Measurements from ENCODE around the gene TSC22D4.

TSC22D4 gene

GRCh38 chr7:100466653-100467605 lies 12.1 kb downstream of the TSC22D4 start:
- no peak overlapping the region for H3K27ac ChIP-seq (ENCODE audit: insufficient read depth in 1 of 2, low read depth in 1 of 2, low read length in 2 of 2, poor library complexity in 1 of 2, severe bottlenecking in 2 of 2)
- peaks cover 3 to 53% (median 29%) of the 10 kb centered on the region in 4 experiments for H3K36me3 ChIP-seq (ENCODE audit: control insufficient read depth in 4 of 4, insufficient read depth in 4 of 4, low read length in 3 of 4)
- WGBS (ENCODE audit: insufficient coverage): 96% methylated on average over 8 of the region's 32 CpGs
- no peaks in the 10 kb centered on the region for H3K27me3 ChIP-seq (replicated peaks in 2 of 5; ENCODE audit: control insufficient read depth in 4 of 5, insufficient read depth in 5 of 5, low read length in 4 of 5)
- H3K4me1 ChIP-seq (ENCODE audit: control extremely low read depth in 1 of 4, control insufficient read depth in 4 of 4, insufficient read depth in 4 of 4, low read length in 3 of 4): peaks cover 0 to 11% (median 7%) of the 10 kb centered on the region in 4 experiments
- DNase-seq: no peak
- POLR2A ChIA-PET: no interaction called here
- no peaks in the 10 kb centered on the region for H3K9me3 ChIP-seq (ENCODE audit: control extremely low read depth in 1 of 5, control insufficient read depth in 4 of 5, insufficient read depth in 2 of 5, low read depth in 1 of 5, low read length in 4 of 5)
- H3K4me3 ChIP-seq (ENCODE audit: control insufficient read depth in 1 of 7, extremely low read depth in 1 of 7, insufficient read depth in 4 of 7, low read depth in 2 of 7, low read length in 6 of 7): no peak overlapping the region
- CTCF ChIA-PET: interaction anchor here (1.4 to 11.8 kb wide), 3 partner anchors 12 to 94 kb away, joined by 4 to 177 read pairs (median 142); partner anchors contain the start of genes NYAP1 and TSC22D4

DNA sequence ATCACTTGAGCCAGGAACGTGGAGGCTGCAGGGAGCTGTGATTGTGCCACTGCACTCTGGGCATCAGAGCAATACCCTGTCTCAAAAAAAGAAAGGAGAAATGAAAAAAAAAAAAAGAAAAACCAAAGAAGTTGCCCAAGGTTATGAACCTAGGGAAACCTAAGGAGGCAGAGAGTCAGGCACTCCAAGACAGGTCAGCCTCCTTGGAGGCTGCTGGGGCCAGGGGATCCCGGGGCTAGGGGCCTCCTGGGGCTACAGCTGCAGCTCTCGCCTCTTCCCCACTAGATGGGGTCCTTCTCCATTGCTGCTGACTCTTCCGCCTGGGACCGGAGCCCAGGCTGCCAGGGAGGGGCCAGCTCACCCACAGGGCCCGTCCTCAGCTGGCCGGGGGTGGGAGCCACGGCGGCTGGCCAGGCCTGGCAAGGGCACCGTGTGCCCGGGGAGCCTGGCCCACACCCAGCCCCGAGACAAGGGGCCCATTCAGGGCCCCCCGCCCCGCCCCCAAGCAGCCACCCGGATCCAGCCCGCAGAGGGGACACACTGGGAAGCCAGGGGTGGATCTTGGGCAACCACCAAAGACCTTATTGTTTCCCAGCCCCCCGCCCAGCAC lies 13.2 kb downstream of the TSC22D4 start:
- peaks cover 3 to 53% (median 27%) of the 10 kb centered on the region in 4 experiments for H3K36me3 ChIP-seq (ENCODE audit: control insufficient read depth in 4 of 4, insufficient read depth in 4 of 4, low read length in 3 of 4)
- DNase-seq: peak; percentile 62 to 78 (median 74)
- ChIA-PET CTCF (interaction anchor here (0.6 to 11.8 kb wide), 19 partner anchors 9 to 384 kb away, joined by 3 to 177 read pairs (median 5); partner anchors contain the start of genes FBXO24, GIGYF1, LRCH4 and NYAP1), POLR2A (interaction anchor here (0.5 to 1.4 kb wide), 6 partner anchors 22 to 386 kb away, joined by 3 to 6 read pairs (median 3); partner anchors contain the start of genes SLC12A9 and ZCWPW1)
- H3K4me3 ChIP-seq (ENCODE audit: control insufficient read depth in 1 of 7, extremely low read depth in 1 of 7, insufficient read depth in 4 of 7, low read depth in 2 of 7, low read length in 6 of 7): peak overlapping the region in 1 of 7 experiments; percentile 5
- no peaks in the 10 kb centered on the region for H3K9me3 ChIP-seq (ENCODE audit: control extremely low read depth in 1 of 5, control insufficient read depth in 4 of 5, insufficient read depth in 2 of 5, low read depth in 1 of 5, low read length in 4 of 5)
- no peak overlapping the region for H3K27ac ChIP-seq (ENCODE audit: insufficient read depth in 1 of 2, low read depth in 1 of 2, low read length in 2 of 2, poor library complexity in 1 of 2, severe bottlenecking in 2 of 2)
- WGBS (ENCODE audit: insufficient coverage): 11% methylated on average over 8 of the region's 17 CpGs
- peaks cover 0 to 11% (median 7%) of the 10 kb centered on the region in 4 experiments for H3K4me1 ChIP-seq (ENCODE audit: control extremely low read depth in 1 of 4, control insufficient read depth in 4 of 4, insufficient read depth in 4 of 4, low read length in 3 of 4)
- H3K27me3 ChIP-seq (replicated peaks in 2 of 5; ENCODE audit: control insufficient read depth in 4 of 5, insufficient read depth in 5 of 5, low read length in 4 of 5): no peaks in the 10 kb centered on the region

DNA sequence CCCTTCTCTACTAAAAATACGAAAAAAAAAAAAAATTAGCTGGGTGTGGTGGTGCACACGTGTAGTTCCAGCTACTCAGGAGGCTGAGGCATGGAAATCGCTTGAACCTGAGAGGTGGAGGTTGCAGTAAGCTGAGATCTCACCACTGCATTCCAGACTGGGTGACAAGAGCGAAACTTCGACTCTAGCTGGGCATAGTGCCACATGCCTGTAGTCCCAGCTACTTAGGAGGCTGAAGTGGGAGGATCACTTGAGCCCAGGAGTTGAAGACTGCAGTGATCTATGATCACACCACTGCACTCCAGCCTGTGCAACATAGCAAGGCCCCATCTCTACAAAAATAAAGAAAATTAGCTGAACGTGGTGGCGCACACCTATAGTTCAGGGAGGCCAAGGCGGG lies 13.7 kb downstream of the TSC22D4 start:
- Histone ChIP-seq H3K4me1 (ENCODE audit: control extremely low read depth in 1 of 4, control insufficient read depth in 4 of 4, insufficient read depth in 4 of 4, low read length in 3 of 4) (peaks cover 0 to 11% (median 7%) of the 10 kb centered on the region in 4 experiments), H3K27ac (ENCODE audit: insufficient read depth in 1 of 2, low read depth in 1 of 2, low read length in 2 of 2, poor library complexity in 1 of 2, severe bottlenecking in 2 of 2) (no peak overlapping the region), H3K4me3 (ENCODE audit: control insufficient read depth in 1 of 7, extremely low read depth in 1 of 7, insufficient read depth in 4 of 7, low read depth in 2 of 7, low read length in 6 of 7) (no peak overlapping the region), H3K36me3 (ENCODE audit: control insufficient read depth in 4 of 4, insufficient read depth in 4 of 4, low read length in 3 of 4) (peaks cover 3 to 50% (median 26%) of the 10 kb centered on the region in 4 experiments), H3K27me3 (replicated peaks in 2 of 5; ENCODE audit: control insufficient read depth in 4 of 5, insufficient read depth in 5 of 5, low read length in 4 of 5) (no peaks in the 10 kb centered on the region), H3K9me3 (ENCODE audit: control extremely low read depth in 1 of 5, control insufficient read depth in 4 of 5, insufficient read depth in 2 of 5, low read depth in 1 of 5, low read length in 4 of 5) (no peaks in the 10 kb centered on the region)
- no peak for DNase-seq
- 95% methylated on average over 7 of the region's 8 CpGs for WGBS (ENCODE audit: insufficient coverage)
- POLR2A ChIA-PET: interaction anchor here (0.5 to 1.4 kb wide), 5 partner anchors 24 to 387 kb away, joined by 3 to 6 read pairs (median 3); partner anchors contain the start of genes SLC12A9 and ZCWPW1
- CTCF ChIA-PET: interaction anchor here (0.6 to 11.8 kb wide), 20 partner anchors 8 to 385 kb away, joined by 3 to 177 read pairs (median 5); partner anchors contain the start of genes FBXO24, GIGYF1, LRCH4 and NYAP1

- no peaks in the 10 kb centered on the region for H3K9me3 ChIP-seq (ENCODE audit: control extremely low read depth in 1 of 5, control insufficient read depth in 4 of 5, insufficient read depth in 2 of 5, low read depth in 1 of 5, low read length in 4 of 5)
- H3K27me3 ChIP-seq (replicated peaks in 2 of 5; ENCODE audit: control insufficient read depth in 4 of 5, insufficient read depth in 5 of 5, low read length in 4 of 5): no peaks in the 10 kb centered on the region
- peaks cover 0 to 11% (median 7%) of the 10 kb centered on the region in 4 experiments for H3K4me1 ChIP-seq (ENCODE audit: control extremely low read depth in 1 of 4, control insufficient read depth in 4 of 4, insufficient read depth in 4 of 4, low read length in 3 of 4)
- ChIA-PET POLR2A (interaction anchor here (1.4 kb wide), 1 partner anchor 36 kb away, joined by 6 read pairs; the partner anchor contains the start of gene ZCWPW1), CTCF (interaction anchor here (0.6 to 11.8 kb wide), 11 partner anchors 8 to 165 kb away, joined by 3 to 177 read pairs (median 5); partner anchors contain the start of genes FBXO24, LRCH4, NYAP1 and TSC22D4)
- H3K4me3 ChIP-seq (ENCODE audit: control insufficient read depth in 1 of 7, extremely low read depth in 1 of 7, insufficient read depth in 4 of 7, low read depth in 2 of 7, low read length in 6 of 7): no peak overlapping the region
- peaks cover 3 to 47% (median 23%) of the 10 kb centered on the region in 4 experiments for H3K36me3 ChIP-seq (ENCODE audit: control insufficient read depth in 4 of 4, insufficient read depth in 4 of 4, low read length in 3 of 4)
- 100% methylated on average over 1 of the region's 2 CpGs for WGBS (ENCODE audit: insufficient coverage)
- no peak overlapping the region for H3K27ac ChIP-seq (ENCODE audit: insufficient read depth in 1 of 2, low read depth in 1 of 2, low read length in 2 of 2, poor library complexity in 1 of 2, severe bottlenecking in 2 of 2)
- DNase-seq: no peak
These were observed 14.2 kb downstream of the TSC22D4 start for GRCh38 chr7:100464791-100465190.

DNA sequence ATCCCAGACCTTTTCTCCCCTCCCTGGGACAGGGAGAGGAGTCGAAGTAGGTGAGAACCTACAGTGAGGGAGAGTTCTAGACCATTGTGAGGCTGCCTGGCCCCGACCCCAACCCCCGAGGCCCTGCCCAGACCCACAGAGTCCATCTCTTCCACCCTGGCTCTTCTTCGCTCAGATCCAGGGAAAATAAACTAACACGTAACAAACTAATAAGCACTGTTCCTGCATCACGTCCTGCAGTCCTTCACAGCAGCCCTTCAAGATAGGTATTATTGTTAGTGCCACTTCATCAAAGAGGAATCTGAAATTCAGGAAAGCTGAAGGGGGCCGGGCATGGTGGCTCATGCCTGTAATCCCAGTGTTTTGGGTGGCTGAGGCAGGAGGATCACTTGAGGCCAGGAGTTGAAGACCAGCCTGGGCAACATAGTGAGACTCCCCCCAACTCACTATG lies 14.8 kb downstream of the TSC22D4 start, which contains the start of gene SPACDR:
Gene SPACDR, minus strand, starts transcription at position 51 of the 451 bp plus-strand sequence. CDS start 235 bp downstream, outside the sequence.
- WGBS (ENCODE audit: insufficient coverage): 96% methylated on average over 6 of the region's 7 CpGs
- no peak within 1 kb of the TSS for H3K4me3 ChIP-seq (ENCODE audit: control insufficient read depth in 1 of 7, extremely low read depth in 1 of 7, insufficient read depth in 4 of 7, low read depth in 2 of 7, low read length in 6 of 7)
- H3K36me3 ChIP-seq (ENCODE audit: control insufficient read depth in 4 of 4, insufficient read depth in 4 of 4, low read length in 3 of 4): peaks cover 5 to 47% (median 22%) of the 10 kb centered on the region in 4 experiments
- ChIA-PET CTCF (interaction anchor here (1.0 to 11.8 kb wide), 9 partner anchors 11 to 229 kb away, joined by 3 to 177 read pairs (median 5); partner anchors contain the start of genes FBXO24, LRCH4, MEPCE and NYAP1), POLR2A (interaction anchor here (0.6 kb wide), 1 partner anchor 1805 kb away, joined by 4 read pairs; no protein-coding TSS in a partner anchor)
- no peaks in the 10 kb centered on the region for H3K9me3 ChIP-seq (ENCODE audit: control extremely low read depth in 1 of 5, control insufficient read depth in 4 of 5, insufficient read depth in 2 of 5, low read depth in 1 of 5, low read length in 4 of 5)
- H3K4me1 ChIP-seq (ENCODE audit: control extremely low read depth in 1 of 4, control insufficient read depth in 4 of 4, insufficient read depth in 4 of 4, low read length in 3 of 4): peaks cover 0 to 6% (median 2%) of the 10 kb centered on the region in 4 experiments
- DNase-seq: no peak
- H3K27ac ChIP-seq (ENCODE audit: insufficient read depth in 1 of 2, low read depth in 1 of 2, low read length in 2 of 2, poor library complexity in 1 of 2, severe bottlenecking in 2 of 2): no peak within 1 kb of the TSS
- no peaks in the 10 kb centered on the region for H3K27me3 ChIP-seq (replicated peaks in 2 of 5; ENCODE audit: control insufficient read depth in 4 of 5, insufficient read depth in 5 of 5, low read length in 4 of 5)

DNA sequence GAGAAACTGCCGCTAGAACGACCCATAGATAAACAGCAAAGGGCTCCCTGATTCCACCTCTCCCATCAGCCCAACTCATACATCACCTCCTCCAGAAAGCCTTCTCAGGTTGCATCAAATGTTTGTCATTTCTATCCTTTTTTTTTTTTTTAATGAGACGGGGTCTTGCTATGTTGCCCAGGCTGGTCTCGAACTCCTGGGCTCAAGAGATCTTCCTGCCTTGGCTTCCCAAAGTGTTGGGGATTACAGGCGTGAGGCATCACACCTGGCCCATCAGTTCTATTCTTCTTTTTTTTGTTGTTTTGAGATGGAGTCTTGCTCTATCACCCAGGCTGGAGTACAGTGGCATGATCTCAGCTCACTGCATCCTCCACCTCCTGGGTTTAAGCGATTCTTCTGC lies 22.0 kb downstream of the TSC22D4 start:
- peaks cover 2 to 13% (median 8%) of the 10 kb centered on the region in 4 experiments for H3K36me3 ChIP-seq (ENCODE audit: control insufficient read depth in 4 of 4, insufficient read depth in 4 of 4, low read length in 3 of 4)
- no peak overlapping the region for H3K27ac ChIP-seq (ENCODE audit: insufficient read depth in 1 of 2, low read depth in 1 of 2, low read length in 2 of 2, poor library complexity in 1 of 2, severe bottlenecking in 2 of 2)
- no peak overlapping the region for H3K4me3 ChIP-seq (ENCODE audit: control insufficient read depth in 1 of 7, extremely low read depth in 1 of 7, insufficient read depth in 4 of 7, low read depth in 2 of 7, low read length in 6 of 7)
- WGBS (ENCODE audit: insufficient coverage): 100% methylated on average over 3 of the region's 6 CpGs
- no peaks in the 10 kb centered on the region for H3K9me3 ChIP-seq (ENCODE audit: control extremely low read depth in 1 of 5, control insufficient read depth in 4 of 5, insufficient read depth in 2 of 5, low read depth in 1 of 5, low read length in 4 of 5)
- ChIA-PET CTCF (interaction anchor here (1.0 to 9.7 kb wide), 5 partner anchors 7 to 131 kb away, joined by 4 to 160 read pairs (median 4); partner anchors contain the start of genes MEPCE, PPP1R35 and ZCWPW1), POLR2A (interaction anchor here (0.6 kb wide), 1 partner anchor 58 kb away, joined by 6 read pairs; no protein-coding TSS in a partner anchor)
- DNase-seq: no peak
- H3K4me1 ChIP-seq (ENCODE audit: control extremely low read depth in 1 of 4, control insufficient read depth in 4 of 4, insufficient read depth in 4 of 4, low read length in 3 of 4): peaks cover 4 to 24% (median 20%) of the 10 kb centered on the region in 4 experiments
- H3K27me3 ChIP-seq (replicated peaks in 2 of 5; ENCODE audit: control insufficient read depth in 4 of 5, insufficient read depth in 5 of 5, low read length in 4 of 5): no peaks in the 10 kb centered on the region

All from common myeloid progenitor, CD34-positive (primary cell).